ENCODE data around the gene SP5.
"Not testable (repeated sequence)": the region's sequence is repeated elsewhere in the genome, so short reads cannot be mapped to it uniquely, and the experiment has no call there.

Gene SP5

DNA sequence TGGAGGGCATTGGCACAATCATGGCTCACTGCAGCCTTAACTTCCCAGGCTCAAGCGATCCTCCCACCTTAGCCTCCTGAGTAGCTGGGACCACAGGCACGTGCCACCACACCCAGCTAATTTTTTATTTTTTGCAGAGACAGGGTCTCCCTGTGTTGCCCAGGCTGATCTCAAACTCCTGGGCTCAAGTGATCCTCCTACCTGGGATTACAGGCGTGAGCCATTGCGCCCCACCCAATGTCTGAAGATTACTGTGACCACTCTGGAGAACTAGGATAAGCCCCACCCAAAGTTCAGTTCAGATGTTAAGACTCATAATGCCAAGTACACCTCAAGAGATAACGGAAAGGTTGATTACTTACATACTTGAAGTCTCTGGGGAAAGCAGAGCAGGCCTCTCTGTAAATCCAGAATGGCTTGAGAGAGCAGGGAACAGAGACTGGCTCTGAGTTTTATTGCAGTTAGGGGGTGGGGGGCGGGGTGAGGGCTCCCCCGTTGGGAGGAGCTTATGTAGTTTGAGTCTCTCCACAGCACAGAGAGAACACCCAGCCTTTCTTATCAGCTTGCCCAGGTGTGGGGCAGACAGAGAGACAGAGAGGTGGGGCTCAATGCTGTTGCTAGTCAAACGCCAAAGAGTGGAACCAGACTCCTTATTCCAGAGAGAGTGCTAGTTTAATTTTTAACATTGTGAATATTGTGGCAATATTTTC is 28.5 kb downstream of the SP5 start:
- TF ChIP-seq, protein P1, sequence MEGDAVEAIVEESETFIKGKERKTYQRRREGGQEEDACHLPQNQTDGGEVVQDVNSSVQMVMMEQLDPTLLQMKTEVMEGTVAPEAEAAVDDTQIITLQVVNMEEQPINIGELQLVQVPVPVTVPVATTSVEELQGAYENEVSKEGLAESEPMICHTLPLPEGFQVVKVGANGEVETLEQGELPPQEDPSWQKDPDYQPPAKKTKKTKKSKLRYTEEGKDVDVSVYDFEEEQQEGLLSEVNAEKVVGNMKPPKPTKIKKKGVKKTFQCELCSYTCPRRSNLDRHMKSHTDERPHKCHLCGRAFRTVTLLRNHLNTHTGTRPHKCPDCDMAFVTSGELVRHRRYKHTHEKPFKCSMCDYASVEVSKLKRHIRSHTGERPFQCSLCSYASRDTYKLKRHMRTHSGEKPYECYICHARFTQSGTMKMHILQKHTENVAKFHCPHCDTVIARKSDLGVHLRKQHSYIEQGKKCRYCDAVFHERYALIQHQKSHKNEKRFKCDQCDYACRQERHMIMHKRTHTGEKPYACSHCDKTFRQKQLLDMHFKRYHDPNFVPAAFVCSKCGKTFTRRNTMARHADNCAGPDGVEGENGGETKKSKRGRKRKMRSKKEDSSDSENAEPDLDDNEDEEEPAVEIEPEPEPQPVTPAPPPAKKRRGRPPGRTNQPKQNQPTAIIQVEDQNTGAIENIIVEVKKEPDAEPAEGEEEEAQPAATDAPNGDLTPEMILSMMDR (IDR thresholded peaks at IDR 0.05; ENCODE audit: unreplicated experiment in 3 of 3), result no peak

DNA sequence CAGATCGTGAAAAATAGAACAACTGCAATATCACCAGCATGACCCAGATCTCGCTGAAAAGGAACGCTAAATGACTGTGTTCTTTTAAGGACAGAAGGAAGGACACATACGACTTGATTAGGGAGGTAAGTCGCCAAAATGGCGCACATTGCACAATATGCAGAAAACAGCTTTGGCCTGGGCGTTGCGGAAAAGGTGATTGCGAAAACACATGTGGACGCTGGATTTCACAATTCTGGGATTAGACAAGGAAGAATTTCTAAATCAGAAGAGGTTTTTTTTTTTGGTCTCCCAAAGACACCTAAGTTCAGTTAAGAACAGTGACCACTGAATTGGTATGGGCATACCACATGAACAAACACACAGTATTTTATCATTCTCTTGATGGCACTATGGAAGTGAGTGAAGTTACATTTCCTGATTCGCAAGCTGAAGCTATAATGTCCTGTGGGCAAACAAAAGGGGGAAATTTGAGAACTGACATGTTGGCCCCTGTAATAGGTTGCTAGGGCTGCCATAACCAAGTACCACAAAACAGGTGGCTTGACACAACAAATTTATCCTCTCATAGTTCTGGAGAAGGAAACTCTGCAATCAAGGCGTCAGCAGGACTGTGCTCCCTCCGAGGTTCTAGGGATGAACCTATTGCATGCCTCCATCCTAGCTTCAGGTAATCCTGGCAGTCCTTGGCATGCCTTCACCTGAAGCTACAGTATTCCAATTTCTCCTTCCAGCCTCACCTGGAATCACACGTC is 29.3 kb downstream of the SP5 start:
- H3K27ac Mint-ChIP-seq, result no peak overlapping the region
- H3K4me1 Mint-ChIP-seq, result no peaks in the 10 kb centered on the region
- H3K36me3 Mint-ChIP-seq (ENCODE audit: low read depth), result no peaks in the 10 kb centered on the region
- H3K9me3 Mint-ChIP-seq, result no peaks in the 10 kb centered on the region
- no peak overlapping the region for H3K4me3 Mint-ChIP-seq
- TF ChIP-seq, protein P1 (IDR thresholded peaks at IDR 0.05; ENCODE audit: unreplicated experiment in 3 of 3), result no peak
- peaks cover 3% of the 10 kb centered on the region for H3K27me3 Mint-ChIP-seq (ENCODE audit: low read depth)

More for the DNA sequence above, 28.5 kb downstream of the SP5 start:
- Mint-ChIP-seq H3K27me3 (ENCODE audit: low read depth) (peaks cover 3% of the 10 kb centered on the region), H3K4me3 (no peak overlapping the region), H3K9me3 (no peaks in the 10 kb centered on the region), H3K4me1 (no peaks in the 10 kb centered on the region), H3K36me3 (ENCODE audit: low read depth) (no peaks in the 10 kb centered on the region), H3K27ac (no peak overlapping the region)

- Mint-ChIP-seq H3K27ac (no peak overlapping the region), H3K9me3 (no peaks in the 10 kb centered on the region), H3K4me1 (no peaks in the 10 kb centered on the region), H3K36me3 (ENCODE audit: low read depth) (no peaks in the 10 kb centered on the region), H3K27me3 (ENCODE audit: low read depth) (no peaks in the 10 kb centered on the region), H3K4me3 (no peak overlapping the region)
- TF ChIP-seq, protein P1 (IDR thresholded peaks at IDR 0.05; ENCODE audit: unreplicated experiment in 3 of 3), result no peak
Observed at GRCh38 chr2:170745305-170745704, 30.2 kb downstream of the SP5 start.

GRCh38 chr2:170747921-170748320 is 32.8 kb downstream of the SP5 start:
- Mint-ChIP-seq H3K27me3 (ENCODE audit: low read depth) (no peaks in the 10 kb centered on the region), H3K27ac (no peak overlapping the region), H3K4me3 (no peak overlapping the region), H3K36me3 (ENCODE audit: low read depth) (no peaks in the 10 kb centered on the region), H3K9me3 (no peaks in the 10 kb centered on the region), H3K4me1 (no peaks in the 10 kb centered on the region)
- TF ChIP-seq, protein P1 (IDR thresholded peaks at IDR 0.05; ENCODE audit: unreplicated experiment in 3 of 3), result no peak

DNA sequence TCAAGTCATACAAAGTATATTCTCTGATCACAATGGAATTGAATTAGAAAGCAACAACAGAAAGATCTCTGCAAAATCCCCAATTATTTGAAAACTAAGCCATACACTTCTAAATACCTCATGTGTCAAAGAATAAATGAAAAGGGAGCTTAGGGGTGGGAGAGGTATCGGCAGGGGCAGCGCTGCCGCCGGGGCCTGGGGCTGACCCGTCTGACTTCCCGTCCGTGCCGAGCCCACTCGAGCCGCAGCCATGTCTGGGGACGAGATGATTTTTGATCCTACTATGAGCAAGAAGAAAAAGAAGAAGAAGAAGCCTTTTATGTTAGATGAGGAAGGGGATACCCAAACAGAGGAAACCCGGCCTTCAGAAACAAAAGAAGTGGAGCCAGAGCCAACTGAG is 36.4 kb downstream of the SP5 start:
- not testable (repeated sequence) for H3K9me3 Mint-ChIP-seq; H3K36me3 Mint-ChIP-seq (ENCODE audit: low read depth); H3K27ac Mint-ChIP-seq

DNA sequence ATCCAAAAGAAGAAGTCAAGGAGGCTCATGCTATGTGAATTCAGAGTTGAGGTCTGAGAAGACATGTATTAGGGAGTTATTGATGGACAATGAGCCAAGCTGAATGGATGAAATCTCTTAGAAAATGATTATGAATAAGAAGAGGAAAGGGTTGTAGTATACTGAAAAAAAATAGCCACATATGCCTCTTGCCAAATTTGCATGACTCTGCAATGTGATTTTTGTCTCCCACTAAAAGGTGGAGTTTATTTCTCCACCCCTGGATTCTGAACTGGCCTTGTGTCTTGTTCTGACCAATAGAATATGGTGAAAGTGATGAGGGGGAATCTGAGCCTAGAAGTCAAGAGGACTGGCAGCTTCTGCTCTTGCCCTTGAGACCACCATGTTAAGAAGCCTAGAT is 46.4 kb downstream of the SP5 start:
- TF ChIP-seq, protein P1 (IDR thresholded peaks at IDR 0.05; ENCODE audit: unreplicated experiment in 3 of 3), result no peak
- no peaks in the 10 kb centered on the region for H3K36me3 Mint-ChIP-seq (ENCODE audit: low read depth)

More for the DNA sequence above, 36.4 kb downstream of the SP5 start:
- H3K27me3 Mint-ChIP-seq (ENCODE audit: low read depth); H3K4me1 Mint-ChIP-seq; H3K4me3 Mint-ChIP-seq: not testable (repeated sequence)

More for the DNA sequence above, 46.4 kb downstream of the SP5 start:
- no peaks in the 10 kb centered on the region for H3K4me1 Mint-ChIP-seq
- H3K4me3 Mint-ChIP-seq, result no peak overlapping the region
- H3K27ac Mint-ChIP-seq, result no peak overlapping the region
- H3K9me3 Mint-ChIP-seq, result no peaks in the 10 kb centered on the region
- no peaks in the 10 kb centered on the region for H3K27me3 Mint-ChIP-seq (ENCODE audit: low read depth)

All from nephron (organoid).